A673 (cell line): Measurements from ENCODE around the gene NSUN6. TPM values are rescaled to one million over a fixed set of nuclear protein-coding genes. Genes with fewer than 3 reads are reported as not detected.

Experiments used
- BruUV-seq: library from RNA; stranded (reverse); fragments of 400-500 nt; replicated peaks from 2 replicates; lab custom pipeline; 2021; lab: Mats Ljungman, UMichigan
- CTCF ChIA-PET: fragments of 300-600 bp; sonication (Branson Sonifier 250); formaldehyde crosslinking; loops from one replicate; lab custom pipeline; 2022; ENCODE audit warnings: antibody characterized with exemption; lab: Charles Lee
- POLR2A ChIA-PET: fragments of 300-600 bp; sonication (Branson Sonifier 250); formaldehyde crosslinking; loops from one replicate; lab custom pipeline; 2022; ENCODE audit warnings: antibody characterized with exemption; ENCODE audit not compliant: low non-redundant PET; lab: Charles Lee
- DNase-seq: peaks from one replicate; pipeline ENCODE4 v3.0.0-alpha.2; 2015; ENCODE audit warnings: low spot score
- H3K27ac ChIP-seq: fragments of 200-600 bp; sonication (generic); 2 replicates; pipeline ENCODE4 v1.5.1; 2016; ENCODE audit warnings: mixed run types, low read depth, mild to moderate bottlenecking, mixed read lengths, antibody characterized with exemption, low read length; ENCODE audit not compliant: poor library complexity, severe bottlenecking
- H3K27me3 ChIP-seq: fragments of 200-600 bp; sonication (generic); replicated peaks from 2 replicates; pipeline ENCODE4 v1.6.1; 2017; ENCODE audit warnings: mixed run types, low read depth, mild to moderate bottlenecking, mixed read lengths, antibody characterized with exemption, low read length; ENCODE audit not compliant: insufficient read depth, poor library complexity
- H3K36me3 ChIP-seq: fragments of 200-600 bp; sonication (generic); 2 replicates; pipeline ENCODE4 v1.6.1; 2016; ENCODE audit warnings: mixed run types, mild to moderate bottlenecking, mixed read lengths, antibody characterized with exemption, low read length; ENCODE audit not compliant: insufficient read depth, poor library complexity, severe bottlenecking
- H3K4me1 ChIP-seq: fragments of 200-600 bp; sonication (generic); 2 replicates; pipeline ENCODE4 v1.6.1; 2017; ENCODE audit warnings: mixed run types, mild to moderate bottlenecking, mixed read lengths, antibody characterized with exemption, low read length; ENCODE audit not compliant: insufficient read depth, poor library complexity, severe bottlenecking
- H3K4me3 ChIP-seq: fragments of 200-600 bp; sonication (generic); 2 replicates; pipeline ENCODE4 v1.5.1; 2016; ENCODE audit warnings: low read depth, mixed run types, mild to moderate bottlenecking, mixed read lengths, low read length; ENCODE audit not compliant: poor library complexity, severe bottlenecking
- H3K9me3 ChIP-seq: fragments of 200-600 bp; sonication (generic); 2 replicates; pipeline ENCODE4 v1.6.1; 2016; ENCODE audit warnings: mixed run types, low read depth, mild to moderate bottlenecking, mixed read lengths, antibody characterized with exemption, low read length; ENCODE audit not compliant: poor library complexity, severe bottlenecking
- CTCF ChIP-seq: fragments of 300-800, 200-600 bp; sonication (generic); conservative IDR thresholded peaks from 2 replicates; pipeline ENCODE4 v1.5.1; 2017; ENCODE audit warnings: low read depth, mild to moderate bottlenecking, antibody characterized with exemption, low read length, moderate library complexity, mixed read lengths
- EZH2 ChIP-seq: fragments of 200-600 bp; sonication (generic); IDR thresholded peaks from 2 replicates; pipeline ENCODE4 v1.6.1; 2017; ENCODE audit warnings: borderline replicate concordance, low read depth, mild to moderate bottlenecking, mixed read lengths, antibody characterized with exemption, low read length; ENCODE audit not compliant: poor library complexity, severe bottlenecking
- intact Hi-C: fragments of 100-400 bp; cut with micrococcal nuclease; formaldehyde crosslinking; loops from one replicate; pipeline ENCODE4 v1.10.0; 2022; ENCODE audit not compliant: unreplicated experiment
- total RNA-seq: library from RNA; stranded (reverse); gene quantifications from 2 replicates; pipeline ENCODE4 v1.2.3, GENCODE V29; 2021

The NSUN6 gene
- total RNA-seq, 1 experiment from 2014 or later, result 16.4 TPM

GRCh38 chr10:18690541-18690940 is 39.2 kb upstream of the NSUN6 start:
- no peaks in the 10 kb centered on the region for H3K27me3 ChIP-seq
- H3K4me1 ChIP-seq, result peaks cover 5% of the 10 kb centered on the region
- no peaks in the 10 kb centered on the region for H3K36me3 ChIP-seq
- no peak for TF ChIP-seq EZH2
- no peak for TF ChIP-seq CTCF
- CTCF ChIA-PET, result no interaction called here
- H3K4me3 ChIP-seq, result no peak overlapping the region
- no peak overlapping the region for H3K27ac ChIP-seq
- POLR2A ChIA-PET, result no interaction called here
- H3K9me3 ChIP-seq, result no peaks in the 10 kb centered on the region
- intact Hi-C loops, result loop anchor here (10.0 kb wide), 1 partner anchor 1124 kb away; the partner anchor contains the start of gene PLXDC2
- no peak for DNase-seq
- BruUV-seq, result no TSS peak

- H3K27me3 ChIP-seq, result no peaks in the 10 kb centered on the region
- POLR2A ChIA-PET, result interaction anchor here (0.7 kb wide), 1 partner anchor 31 kb away, joined by 7 read pairs; no protein-coding TSS in a partner anchor
- no peak overlapping the region for H3K4me3 ChIP-seq
- H3K9me3 ChIP-seq, result no peaks in the 10 kb centered on the region
- TF ChIP-seq EZH2 (no peak), CTCF (peak; percentile 65)
- intact Hi-C loops, result loop anchor here (5.0 to 10.0 kb wide), 2 partner anchors 225 to 928 kb away; no protein-coding TSS in a partner anchor
- DNase-seq, result peak; percentile 64
- no peak overlapping the region for H3K27ac ChIP-seq
- H3K4me1 ChIP-seq, result peaks cover 12% of the 10 kb centered on the region
- H3K36me3 ChIP-seq, result no peaks in the 10 kb centered on the region
- CTCF ChIA-PET, result interaction anchor here (0.7 kb wide), 1 partner anchor 514 kb away, joined by 3 read pairs; no protein-coding TSS in a partner anchor
- BruUV-seq, result no TSS peak
Observed at GRCh38 chr10:18689498-18689897, 38.1 kb upstream of the NSUN6 start.

GRCh38 chr10:18687706-18688105 is 36.3 kb upstream of the NSUN6 start:
- Histone ChIP-seq H3K4me1 (peaks cover 13% of the 10 kb centered on the region), H3K36me3 (no peaks in the 10 kb centered on the region), H3K27me3 (no peaks in the 10 kb centered on the region), H3K4me3 (no peak overlapping the region), H3K27ac (no peak overlapping the region), H3K9me3 (no peaks in the 10 kb centered on the region)
- no peak for DNase-seq
- ChIA-PET POLR2A (no interaction called here), CTCF (no interaction called here)
- no TSS peak for BruUV-seq
- no peak for TF ChIP-seq EZH2
- no peak for TF ChIP-seq CTCF
- intact Hi-C loops, result loop anchor here (5.0 to 10.0 kb wide), 2 partner anchors 227 to 930 kb away; no protein-coding TSS in a partner anchor
